Nephron progenitor cell (in vitro differentiated cells): ENCODE results near the gene NPC1.
"Not testable (repeated sequence)": the region's sequence is repeated elsewhere in the genome, so short reads cannot be mapped to it uniquely, and the experiment has no call there.

Experiments
- DNase-seq: peaks from one replicate; pipeline ENCODE4 v3.0.0; 2021
- H3K27ac Mint-ChIP-seq: 2 replicates; pipeline ENCODE4 v1.8.0; 2021; ENCODE audit warnings: mild to moderate bottlenecking, moderate library complexity, mixed read lengths
- H3K27me3 Mint-ChIP-seq: 2 replicates; pipeline ENCODE4 v1.8.0; 2021; ENCODE audit warnings: mild to moderate bottlenecking, low read depth, mixed read lengths; ENCODE audit not compliant: poor library complexity
- H3K36me3 Mint-ChIP-seq: 2 replicates; pipeline ENCODE4 v1.8.0; 2021; ENCODE audit warnings: low read depth, mixed read lengths
- H3K4me1 Mint-ChIP-seq: 2 replicates; pipeline ENCODE4 v1.8.0; 2021; ENCODE audit warnings: mixed read lengths
- H3K4me3 Mint-ChIP-seq: 2 replicates; pipeline ENCODE4 v1.8.0; 2021; ENCODE audit warnings: mild to moderate bottlenecking, moderate library complexity, mixed read lengths
- H3K9me3 Mint-ChIP-seq: 2 replicates; pipeline ENCODE4 v1.8.0; 2021; ENCODE audit warnings: mild to moderate bottlenecking, moderate library complexity, mixed read lengths
- TF ChIP-seq, protein P1 (sequence below): fragments of 200-600 bp; sonication (generic); IDR thresholded peaks from 2 replicates; pipeline ENCODE4 v1.5.0; 2021; ENCODE audit warnings: antibody characterized with exemption

NPC1 gene

DNA sequence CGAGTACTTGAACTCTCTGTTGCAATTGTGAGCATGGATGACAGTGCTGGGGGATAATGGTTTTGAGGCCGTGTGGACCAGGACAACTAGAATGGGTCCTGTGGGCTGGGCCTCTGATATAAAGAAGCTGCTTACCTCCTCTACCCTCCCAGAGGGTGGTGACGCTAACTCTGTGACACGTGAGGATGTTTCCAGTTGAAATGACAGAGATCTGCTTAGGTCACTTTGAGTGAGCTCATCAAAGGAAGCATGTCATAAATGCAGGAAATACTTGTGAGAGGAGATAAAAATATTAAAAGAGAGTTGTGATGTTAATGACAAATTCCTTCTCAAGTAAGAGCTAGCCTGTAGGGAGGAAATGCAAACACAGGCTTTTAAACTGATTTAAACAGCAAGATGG lies 66.6 kb downstream of the NPC1 start:
- Mint-ChIP-seq H3K36me3 (peaks cover 73% of the 10 kb centered on the region), H3K27ac (peak overlapping the region; percentile 64), H3K9me3 (no peaks in the 10 kb centered on the region), H3K27me3 (peaks cover 3% of the 10 kb centered on the region), H3K4me3 (no peak overlapping the region), H3K4me1 (peaks cover 8% of the 10 kb centered on the region)
- TF ChIP-seq, protein P1, sequence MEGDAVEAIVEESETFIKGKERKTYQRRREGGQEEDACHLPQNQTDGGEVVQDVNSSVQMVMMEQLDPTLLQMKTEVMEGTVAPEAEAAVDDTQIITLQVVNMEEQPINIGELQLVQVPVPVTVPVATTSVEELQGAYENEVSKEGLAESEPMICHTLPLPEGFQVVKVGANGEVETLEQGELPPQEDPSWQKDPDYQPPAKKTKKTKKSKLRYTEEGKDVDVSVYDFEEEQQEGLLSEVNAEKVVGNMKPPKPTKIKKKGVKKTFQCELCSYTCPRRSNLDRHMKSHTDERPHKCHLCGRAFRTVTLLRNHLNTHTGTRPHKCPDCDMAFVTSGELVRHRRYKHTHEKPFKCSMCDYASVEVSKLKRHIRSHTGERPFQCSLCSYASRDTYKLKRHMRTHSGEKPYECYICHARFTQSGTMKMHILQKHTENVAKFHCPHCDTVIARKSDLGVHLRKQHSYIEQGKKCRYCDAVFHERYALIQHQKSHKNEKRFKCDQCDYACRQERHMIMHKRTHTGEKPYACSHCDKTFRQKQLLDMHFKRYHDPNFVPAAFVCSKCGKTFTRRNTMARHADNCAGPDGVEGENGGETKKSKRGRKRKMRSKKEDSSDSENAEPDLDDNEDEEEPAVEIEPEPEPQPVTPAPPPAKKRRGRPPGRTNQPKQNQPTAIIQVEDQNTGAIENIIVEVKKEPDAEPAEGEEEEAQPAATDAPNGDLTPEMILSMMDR = no peak
- DNase-seq = no peak

DNA sequence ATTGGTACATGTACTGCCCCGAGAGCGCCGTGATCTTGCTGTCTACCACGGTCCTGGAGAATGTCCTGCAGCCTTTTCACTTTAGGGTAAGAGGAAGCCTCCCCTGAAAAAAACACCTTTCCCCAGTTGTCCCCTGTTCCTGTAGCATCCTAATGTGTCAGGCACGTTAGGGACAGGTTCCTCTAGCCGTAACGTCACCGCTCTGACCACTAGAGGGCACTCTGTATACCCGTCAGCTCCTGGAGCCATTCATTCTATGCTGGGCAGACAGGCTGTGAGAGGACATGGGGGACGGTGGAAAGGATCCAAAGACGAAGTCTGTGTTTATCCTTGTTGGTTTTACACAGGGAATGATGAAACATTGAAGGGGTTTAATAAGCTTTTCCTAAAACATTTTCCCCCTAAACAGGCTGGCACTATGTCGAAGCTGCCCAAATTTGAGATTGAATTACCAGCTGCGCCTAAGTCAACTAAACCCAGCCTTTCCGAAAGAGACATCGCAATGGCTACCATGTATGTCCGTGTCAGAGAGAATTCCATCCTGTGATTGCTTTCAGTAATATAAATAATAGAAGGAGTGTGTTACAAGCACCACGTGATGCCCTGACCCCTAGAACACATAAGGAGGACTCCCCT lies 70.3 kb downstream of the NPC1 start:
- Mint-ChIP-seq H3K36me3 (peaks cover 62% of the 10 kb centered on the region), H3K27me3 (peaks cover 3% of the 10 kb centered on the region), H3K27ac (peak overlapping the region; percentile 77), H3K9me3 (no peaks in the 10 kb centered on the region), H3K4me1 (peaks cover 8% of the 10 kb centered on the region), H3K4me3 (no peak overlapping the region)
- TF ChIP-seq, protein P1 = peak; percentile 83
- DNase-seq = peak; percentile 77

DNA sequence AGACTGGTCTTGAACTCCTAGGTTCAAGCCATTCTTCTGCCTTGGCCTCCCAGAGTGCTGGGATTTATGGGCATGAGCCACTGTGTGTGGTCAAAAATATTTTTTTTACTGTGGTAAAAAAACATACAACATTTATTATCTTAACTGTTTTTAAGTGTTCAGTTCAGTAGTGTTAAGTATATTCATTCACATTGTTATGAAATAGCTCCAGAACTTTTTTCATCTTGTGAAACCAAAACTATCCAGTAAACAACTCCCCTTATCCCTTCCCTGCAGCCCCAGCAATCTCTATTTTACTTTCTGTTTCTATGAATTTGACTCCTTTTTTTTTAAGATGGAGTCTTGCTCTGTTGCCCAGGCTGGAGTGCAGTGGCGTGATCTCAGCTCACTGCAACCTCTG lies 73.7 kb downstream of the NPC1 start:
- DNase-seq = no peak
- H3K36me3 Mint-ChIP-seq = peaks cover 61% of the 10 kb centered on the region
- TF ChIP-seq, protein P1 = no peak
- peaks cover 6% of the 10 kb centered on the region for H3K27me3 Mint-ChIP-seq
- no peak overlapping the region for H3K27ac Mint-ChIP-seq
- no peaks in the 10 kb centered on the region for H3K9me3 Mint-ChIP-seq
- peaks cover 14% of the 10 kb centered on the region for H3K4me1 Mint-ChIP-seq
- no peak overlapping the region for H3K4me3 Mint-ChIP-seq

DNA sequence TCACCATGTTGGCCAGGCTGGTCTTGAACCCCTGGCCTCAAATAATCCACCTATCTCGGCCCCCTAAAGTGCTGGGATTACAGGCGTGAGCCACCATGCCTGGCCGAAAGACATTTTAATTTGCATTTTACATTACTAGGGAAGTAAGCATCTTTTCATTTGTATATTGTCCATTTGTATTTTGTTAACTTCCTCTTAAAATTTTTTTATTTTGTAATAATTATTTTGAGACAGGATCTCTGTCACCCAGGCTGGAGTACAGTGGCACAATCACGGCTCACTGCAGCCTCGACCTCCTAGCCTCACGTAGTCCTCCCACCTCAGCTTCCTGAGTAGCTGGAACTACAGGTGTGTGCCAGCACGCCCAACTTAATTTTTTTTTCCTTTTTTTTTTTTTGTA lies 74.1 kb downstream of the NPC1 start:
- H3K27ac Mint-ChIP-seq, DNase-seq, H3K4me3 Mint-ChIP-seq, H3K27me3 Mint-ChIP-seq, H3K9me3 Mint-ChIP-seq: not testable (repeated sequence)
- Mint-ChIP-seq H3K36me3 (peaks cover 57% of the 10 kb centered on the region), H3K4me1 (peaks cover 14% of the 10 kb centered on the region)

DNA sequence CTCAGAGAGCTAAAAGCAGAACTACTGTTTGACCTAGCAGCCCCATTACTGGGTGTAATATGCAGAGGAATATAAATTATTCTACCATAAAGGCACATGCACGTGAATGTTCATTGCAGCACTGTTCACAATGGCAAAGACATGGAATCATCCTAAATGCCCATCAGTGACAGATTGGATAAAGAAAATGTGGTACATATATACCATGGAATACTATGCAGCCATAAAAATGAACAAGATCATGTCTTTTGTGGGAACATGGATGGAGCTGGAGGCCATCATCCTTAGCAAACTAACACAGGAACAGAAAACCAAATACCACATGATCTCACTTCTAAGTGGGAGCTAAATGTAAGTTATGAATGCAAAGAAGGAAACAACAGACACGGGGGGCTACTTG lies 75.4 kb downstream of the NPC1 start:
- not testable (repeated sequence) for H3K27me3 Mint-ChIP-seq, H3K27ac Mint-ChIP-seq, H3K9me3 Mint-ChIP-seq, H3K4me3 Mint-ChIP-seq, DNase-seq
- Mint-ChIP-seq H3K4me1 (peaks cover 12% of the 10 kb centered on the region), H3K36me3 (peaks cover 54% of the 10 kb centered on the region)

- TF ChIP-seq, protein P1 = no peak
- Mint-ChIP-seq H3K36me3 (peaks cover 32% of the 10 kb centered on the region), H3K27me3 (peaks cover 30% of the 10 kb centered on the region), H3K27ac (no peak overlapping the region), H3K4me3 (no peak overlapping the region), H3K4me1 (peaks cover 30% of the 10 kb centered on the region), H3K9me3 (no peaks in the 10 kb centered on the region)
- DNase-seq = no peak
These were observed 79.9 kb downstream of the NPC1 start for GRCh38 chr18:23506393-23506792.

GRCh38 chr18:23504720-23505119 lies 81.6 kb downstream of the NPC1 start:
- peaks cover 30% of the 10 kb centered on the region for H3K4me1 Mint-ChIP-seq
- no peaks in the 10 kb centered on the region for H3K9me3 Mint-ChIP-seq
- H3K27ac Mint-ChIP-seq = no peak overlapping the region
- no peak for DNase-seq
- H3K4me3 Mint-ChIP-seq = peak overlapping the region; percentile 93
- peaks cover 29% of the 10 kb centered on the region for H3K27me3 Mint-ChIP-seq
- TF ChIP-seq, protein P1 = no peak
- H3K36me3 Mint-ChIP-seq = peaks cover 17% of the 10 kb centered on the region
